Hematopoietic multipotent progenitor cell treated with erythropoietin and hydrocortisone succinate and interleukin-3 and kit ligand, for 8 days (in vitro differentiated cells): Measurements from ENCODE around the gene ADCY1.

Source experiments
- DNase-seq: peaks from one replicate; pipeline ENCODE4 v3.0.0-alpha.2; 2015

ADCY1 gene

GRCh38 chr7:45625714-45626440 lies 51.7 kb downstream of the ADCY1 start:
- no peak for DNase-seq

- DNase-seq = no peak
These were observed 52.6 kb downstream of the ADCY1 start for GRCh38 chr7:45626441-45627430.

DNA sequence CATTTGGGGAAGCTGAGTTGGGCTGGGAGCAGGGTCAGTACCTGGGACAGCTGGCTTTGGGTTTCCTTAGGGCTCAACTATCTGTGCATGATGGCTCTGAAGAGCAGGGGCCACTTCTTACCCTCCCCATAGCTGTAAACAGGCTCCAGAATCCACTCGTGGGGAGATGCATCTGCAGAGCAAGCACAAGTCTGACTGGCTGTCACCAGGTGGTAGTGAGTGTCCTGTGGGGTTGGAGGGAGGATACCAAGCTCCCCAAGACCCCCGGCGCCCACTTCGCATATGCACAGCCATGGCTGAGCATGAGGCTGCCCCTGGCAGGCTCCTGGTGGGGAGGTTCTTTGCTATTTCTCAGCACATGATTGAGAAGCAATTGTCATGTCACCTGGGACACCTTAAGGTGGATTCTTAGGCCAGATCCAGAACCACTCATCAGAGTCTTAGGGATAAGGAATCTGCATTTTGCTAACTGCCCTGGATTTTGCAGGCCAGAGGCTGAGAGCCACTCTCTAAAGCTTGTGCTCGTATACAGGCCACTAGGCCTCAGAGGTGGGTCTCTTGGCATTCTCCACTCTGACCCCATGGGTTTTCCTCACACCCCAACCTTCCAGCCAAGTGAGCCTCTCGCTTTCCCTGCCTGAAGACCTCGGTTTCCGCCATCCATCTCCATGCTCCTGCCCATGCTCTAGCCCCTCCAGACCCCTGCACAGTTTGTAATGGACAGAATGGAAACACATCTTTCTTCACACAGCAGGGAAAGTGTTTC lies 53.7 kb downstream of the ADCY1 start:
- DNase-seq = no peak

GRCh38 chr7:45631569-45631968 lies 57.4 kb downstream of the ADCY1 start:
- no peak for DNase-seq

GRCh38 chr7:45636733-45637132 lies 62.6 kb downstream of the ADCY1 start:
- no peak for DNase-seq

GRCh38 chr7:45638916-45639315 lies 64.7 kb downstream of the ADCY1 start:
- DNase-seq = no peak

GRCh38 chr7:45642044-45642443 lies 67.9 kb downstream of the ADCY1 start:
- DNase-seq = peak; percentile 23

- no peak for DNase-seq
These were observed 69.5 kb downstream of the ADCY1 start for GRCh38 chr7:45643630-45644029.

- no peak for DNase-seq
These were observed 70.1 kb downstream of the ADCY1 start for GRCh38 chr7:45644237-45644636.

DNA sequence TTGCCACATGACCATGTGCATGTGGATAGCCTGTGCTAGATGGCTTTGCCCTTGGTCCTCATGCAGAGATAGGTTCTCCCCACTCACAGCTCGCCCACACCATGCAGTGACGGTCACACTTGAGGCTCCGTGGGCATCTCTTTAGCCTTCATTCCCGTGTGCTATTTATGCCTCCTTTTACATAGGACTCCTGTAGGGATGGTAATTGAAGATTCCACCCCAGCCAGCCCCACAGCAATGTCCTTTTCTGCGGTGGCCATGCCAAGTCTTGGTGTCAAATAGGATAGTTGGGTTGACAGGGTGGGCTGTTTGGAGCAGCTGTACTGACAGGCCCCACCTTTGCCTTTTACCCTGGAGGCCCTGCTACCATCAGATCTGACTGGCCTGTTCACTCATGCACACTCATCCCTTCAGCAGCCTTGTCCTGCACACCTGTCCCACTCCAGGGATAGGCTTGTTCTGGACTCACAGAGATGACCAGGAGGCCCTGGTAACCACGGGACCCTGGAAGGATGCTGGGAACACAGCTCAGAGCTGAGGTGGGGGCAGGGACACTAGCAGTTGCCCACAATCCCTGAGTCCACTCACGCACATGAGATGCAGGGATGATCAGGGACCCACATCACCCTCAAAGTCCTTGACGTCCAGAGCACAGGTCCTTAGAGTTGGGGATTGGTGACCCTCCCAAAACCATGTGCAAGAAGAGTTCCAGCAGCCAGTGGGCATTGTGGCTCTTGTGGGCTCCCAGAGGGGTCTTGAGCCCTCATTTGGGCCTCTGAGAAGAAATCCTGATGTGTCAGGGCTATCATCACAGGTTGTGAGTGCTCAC lies 71.2 kb downstream of the ADCY1 start:
- no peak for DNase-seq

- DNase-seq = no peak
These were observed 72.1 kb downstream of the ADCY1 start for GRCh38 chr7:45646207-45646821.

GRCh38 chr7:45646996-45647825 lies 73.0 kb downstream of the ADCY1 start:
- DNase-seq = no peak

GRCh38 chr7:45647967-45648670 lies 74.0 kb downstream of the ADCY1 start:
- no peak for DNase-seq

DNA sequence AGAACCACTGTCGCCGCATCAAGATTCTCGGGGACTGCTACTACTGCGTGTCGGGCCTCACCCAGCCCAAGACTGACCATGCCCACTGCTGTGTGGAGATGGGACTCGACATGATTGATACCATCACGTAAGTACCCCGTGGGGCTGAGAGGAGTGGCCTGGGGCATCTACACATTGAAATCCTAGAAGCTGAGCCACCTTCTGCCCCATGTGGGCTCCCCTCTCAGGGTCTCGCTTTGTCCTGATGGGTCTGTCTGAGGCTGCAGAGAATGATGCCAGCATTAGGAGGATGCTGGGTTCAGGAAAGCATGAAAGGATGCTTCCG lies 74.5 kb downstream of the ADCY1 start:
- no peak for DNase-seq

DNA sequence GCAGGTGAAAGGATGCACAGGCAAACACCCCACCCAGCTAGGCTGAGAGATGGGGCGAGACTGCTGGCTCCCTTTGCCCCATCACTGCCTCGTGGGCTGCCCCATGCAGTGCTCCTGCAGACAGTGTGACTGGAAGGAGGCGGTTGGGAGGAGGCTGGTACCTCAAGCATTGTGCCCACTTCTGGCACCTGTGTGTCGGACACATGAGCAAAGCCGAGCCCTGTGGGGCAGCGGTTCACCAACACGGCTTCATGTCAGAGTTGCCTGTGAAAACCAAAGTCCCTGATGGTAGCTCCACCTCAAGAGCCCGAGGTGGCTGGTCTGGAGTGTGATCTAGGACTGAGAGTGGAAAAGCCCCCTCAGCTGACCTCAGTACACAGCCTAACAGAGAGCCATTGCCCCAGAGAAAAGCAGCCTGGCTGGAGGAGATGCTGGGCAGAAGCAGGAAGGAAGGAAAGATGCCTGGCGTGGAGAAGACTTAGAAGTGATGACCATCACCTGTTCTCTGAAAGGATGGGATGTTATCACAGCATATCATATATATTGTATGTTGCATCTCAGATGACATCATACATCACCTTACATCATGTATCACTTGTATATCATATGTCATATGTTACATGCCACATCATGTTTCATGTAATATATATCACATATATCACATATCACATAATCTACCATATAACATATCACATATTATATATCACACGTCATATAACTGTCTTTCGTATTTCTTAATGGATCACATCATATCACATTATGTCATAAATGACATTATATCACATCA lies 75.6 kb downstream of the ADCY1 start:
- DNase-seq = no peak

DNA sequence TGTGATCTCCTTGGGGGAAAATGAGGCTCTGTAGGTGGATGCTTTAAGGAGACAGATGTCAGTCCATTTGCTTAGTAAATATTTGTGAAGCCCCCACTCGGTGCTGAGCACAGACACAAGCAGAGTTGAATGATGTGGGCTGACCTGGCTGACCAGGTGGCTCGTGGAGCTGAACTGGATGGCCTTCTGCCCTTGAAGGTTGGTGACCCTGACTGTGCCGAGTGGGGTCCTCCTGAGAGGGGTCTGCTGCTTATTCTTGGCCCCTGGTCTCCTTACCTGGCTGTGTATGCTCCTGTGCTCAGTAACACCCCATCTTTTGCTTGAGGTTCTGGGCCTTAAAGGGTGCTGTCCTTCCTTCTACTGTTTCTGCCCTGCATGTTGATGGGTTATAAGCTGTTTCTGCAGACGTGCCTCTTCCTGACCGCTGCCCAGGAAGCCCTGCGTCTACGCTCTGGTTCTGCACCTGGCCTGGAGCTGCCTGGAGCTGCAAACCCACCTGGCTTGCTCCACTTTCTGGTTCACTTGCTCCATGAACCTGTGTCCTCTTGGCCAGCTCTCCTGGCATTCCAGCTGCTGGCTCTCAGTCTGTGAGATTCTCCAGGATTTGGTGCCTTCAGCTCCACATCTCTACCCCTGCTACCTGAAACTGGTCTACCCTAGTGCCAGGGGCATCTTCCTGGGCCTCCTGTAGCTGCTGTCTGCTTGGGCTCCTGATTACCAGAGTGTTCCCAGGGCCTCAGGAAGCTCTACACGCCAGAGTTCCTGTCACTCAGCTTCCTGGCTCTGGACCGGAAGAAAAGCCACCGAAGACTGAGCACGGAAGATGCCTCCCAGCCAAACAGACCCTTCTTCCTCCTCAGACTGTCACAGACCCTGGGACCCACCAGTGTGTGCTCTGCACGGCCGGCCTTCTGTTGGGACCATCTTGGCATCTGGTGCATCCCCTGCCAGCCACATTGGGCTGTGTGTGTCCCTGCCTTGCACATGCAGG lies 76.5 kb downstream of the ADCY1 start:
- no peak for DNase-seq

DNA sequence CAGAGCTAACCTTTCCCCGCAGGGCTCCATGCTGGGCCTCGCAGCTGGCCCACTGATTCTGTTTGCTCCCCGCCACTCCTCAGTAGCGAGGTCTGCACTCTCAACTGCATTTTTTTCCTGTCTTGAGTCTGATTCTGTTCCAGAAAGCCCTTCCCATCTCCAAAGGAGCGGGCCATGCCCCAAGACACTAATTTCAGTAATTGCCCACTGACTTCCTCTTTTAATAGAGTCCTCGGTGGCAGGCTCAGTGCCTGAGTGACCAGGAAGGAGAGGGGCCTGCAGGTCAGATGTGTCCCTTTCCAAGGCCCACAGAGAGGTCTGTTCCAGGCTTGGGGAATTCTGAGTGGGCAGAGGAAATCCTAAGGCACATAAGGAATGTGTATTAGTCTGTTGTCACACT lies 77.4 kb downstream of the ADCY1 start:
- DNase-seq = no peak

- no peak for DNase-seq
These were observed 78.5 kb downstream of the ADCY1 start for GRCh38 chr7:45652630-45653029.
